CD14-positive monocyte (primary cell): ENCODE measurements around the gene UCN. TPM values are rescaled to one million over a fixed set of nuclear protein-coding genes. Genes with fewer than 3 reads are reported as not detected.
A peak's percentile ranks its signal among the peaks of the same experiment; 100 is the strongest.
"Not testable (repeated sequence)": the region's sequence is repeated elsewhere in the genome, so short reads cannot be mapped to it uniquely, and the experiment has no call there.

Experiments used
- DNase-seq, 3 donors: peaks; one replicate each; pipeline ENCODE4 v3.0.0-alpha.2; 2011 to 2022
- H2AFZ ChIP-seq: 2 replicates; pipeline ENCODE4 v1.6.0; 2012; ENCODE audit warnings: mild to moderate bottlenecking, low read depth, low read length, inconsistent platforms; ENCODE audit not compliant: insufficient read depth, poor library complexity, severe bottlenecking
- H3K27ac ChIP-seq, 2 donors: 1 replicate in 1 of 2; 2 replicates in 1 of 2; pipeline ENCODE4 v1.5.1; 2012 to 2013; ENCODE audit warnings: low read length in 2 of 2, control low read depth in 1 of 2, inconsistent platforms in 1 of 2, low read depth in 1 of 2, mild to moderate bottlenecking in 1 of 2
- H3K27me3 ChIP-seq, 2 donors: one replicate each; pipeline versions ENCODE4 v1.6.0 to v1.6.1; 2011 to 2013; ENCODE audit warnings: low read length in 2 of 2; ENCODE audit not compliant: control insufficient read depth in 2 of 2, insufficient read depth in 2 of 2
- H3K36me3 ChIP-seq, 2 donors: replicated peaks in 1 of 2; 1 replicate in 1 of 2; 2 replicates in 1 of 2; pipeline versions ENCODE4 v1.5.1 to v1.6.1; 2012 to 2013; ENCODE audit warnings: low read length in 2 of 2, control low read depth in 1 of 2, inconsistent platforms in 1 of 2, mild to moderate bottlenecking in 1 of 2; ENCODE audit not compliant: insufficient read depth in 2 of 2, control insufficient read depth in 1 of 2
- H3K4me1 ChIP-seq, 2 donors: 1 replicate in 1 of 2; 2 replicates in 1 of 2; pipeline versions ENCODE4 v1.5.1 to v1.6.1; 2012 to 2013; ENCODE audit warnings: low read length in 2 of 2, control low read depth in 1 of 2, inconsistent platforms in 1 of 2, mild to moderate bottlenecking in 1 of 2, moderate library complexity in 1 of 2; ENCODE audit not compliant: insufficient read depth in 2 of 2, control insufficient read depth in 1 of 2
- H3K4me2 ChIP-seq: replicated peaks from 2 replicates; pipeline ENCODE3; 2012; ENCODE audit warnings: low read length, moderate library complexity, mild to moderate bottlenecking; ENCODE audit not compliant: poor library complexity, severe bottlenecking; ENCODE audit errors: extremely low read depth
- H3K4me3 ChIP-seq, 3 experiments: fragments of 200-600 bp in 1 of 3; sonication (generic) in 1 of 3; replicated peaks in 1 of 3; 1 replicate in 2 of 3; 2 replicates in 1 of 3; pipeline ENCODE4 v1.5.1; 2011 to 2013; ENCODE audit warnings: low read length in 3 of 3, mild to moderate bottlenecking in 3 of 3, control low read depth in 2 of 3, low read depth in 2 of 3, inconsistent platforms in 1 of 3, moderate library complexity in 1 of 3
- H3K79me2 ChIP-seq: 2 replicates; pipeline ENCODE4 v1.6.0; 2012; ENCODE audit warnings: mild to moderate bottlenecking, control low read depth, inconsistent platforms, low read length, moderate library complexity; ENCODE audit not compliant: insufficient read depth
- H3K9ac ChIP-seq: 2 replicates; pipeline ENCODE4 v1.6.0; 2017; ENCODE audit warnings: low read length, mild to moderate bottlenecking; ENCODE audit not compliant: insufficient read depth, poor library complexity, severe bottlenecking
- H3K9me3 ChIP-seq, 2 donors: replicated peaks in 1 of 2; 1 replicate in 1 of 2; 2 replicates in 1 of 2; pipeline versions ENCODE4 v1.5.1 to v1.6.1; 2012 to 2013; ENCODE audit warnings: low read length in 2 of 2, control low read depth in 1 of 2; ENCODE audit not compliant: control insufficient read depth in 1 of 2, insufficient read depth in 1 of 2
- H4K20me1 ChIP-seq: 2 replicates; pipeline ENCODE4 v1.6.0; 2012; ENCODE audit warnings: mild to moderate bottlenecking, low read length, control low read depth, moderate library complexity; ENCODE audit not compliant: insufficient read depth
- H3K27ac Mint-ChIP-seq, 7 donors: one replicate each; pipeline ENCODE4 v1.8.0; 2020; ENCODE audit warnings: mild to moderate bottlenecking in 7 of 7, mixed read lengths in 7 of 7, moderate library complexity in 6 of 7, inconsistent platforms in 2 of 7
- H3K27me3 Mint-ChIP-seq, 3 donors: one replicate each; pipeline ENCODE4 v1.8.0; 2021 to 2022; ENCODE audit warnings: low read depth in 3 of 3, mild to moderate bottlenecking in 3 of 3, mixed read lengths in 3 of 3, moderate library complexity in 3 of 3, inconsistent platforms in 1 of 3
- H3K36me3 Mint-ChIP-seq, 2 donors: one replicate each; pipeline ENCODE4 v1.8.0; 2020; ENCODE audit warnings: mixed read lengths in 2 of 2, inconsistent platforms in 1 of 2, mild to moderate bottlenecking in 1 of 2
- H3K4me1 Mint-ChIP-seq: one replicate; pipeline ENCODE4 v1.8.0; 2020; ENCODE audit warnings: mild to moderate bottlenecking, mixed read lengths
- H3K4me3 Mint-ChIP-seq, 2 donors: one replicate each; pipeline ENCODE4 v1.8.0; 2020; ENCODE audit warnings: mild to moderate bottlenecking in 2 of 2, mixed read lengths in 2 of 2, moderate library complexity in 1 of 2
- H3K9me3 Mint-ChIP-seq, 7 donors: one replicate each; pipeline ENCODE4 v1.8.0; 2020 to 2022; ENCODE audit warnings: mixed read lengths in 7 of 7, mild to moderate bottlenecking in 6 of 7, moderate library complexity in 6 of 7, inconsistent platforms in 2 of 7
- WGBS: methylation state at CpG from one replicate; pipeline ENCODE4 v1.1.5; 2013; ENCODE audit warnings: missing lambda C conversion rate; ENCODE audit not compliant: insufficient coverage; 5-methylcytosine and 5-hydroxymethylcytosine counted together
- intact Hi-C, 2 donors: fragments of 100-400 bp; cut with micrococcal nuclease; formaldehyde crosslinking; loops; one replicate each; pipeline versions ENCODE4 v1.15.0 to v1.15.1; 2023
- polyA plus RNA-seq, 3 donors: library from polyadenylated mRNA; depleted of rRNA in 1 of 3; unstranded in 2 of 3; stranded (reverse) in 1 of 3; fragments of 300-500 nt in 2 of 3; fragments of >200 nt in 1 of 3; fragmentation: Illumina TruSeq in 2 of 3; gene quantifications; 1 replicate in 2 of 3; 2 replicates in 1 of 3; pipeline ENCODE4 v1.2.3, GENCODE V29; 2012 to 2021
- TF ChIP-seq, protein P1 (sequence below): fragments of 200-600 bp; IDR thresholded peaks from one replicate; pipeline ENCODE4 v1.8.0; 2022; ENCODE audit warnings: antibody characterized with exemption, mild to moderate bottlenecking

The UCN gene
- polyA plus RNA-seq, 3 donors: 0.39 to 2.2 (median 0.60) TPM

DNA sequence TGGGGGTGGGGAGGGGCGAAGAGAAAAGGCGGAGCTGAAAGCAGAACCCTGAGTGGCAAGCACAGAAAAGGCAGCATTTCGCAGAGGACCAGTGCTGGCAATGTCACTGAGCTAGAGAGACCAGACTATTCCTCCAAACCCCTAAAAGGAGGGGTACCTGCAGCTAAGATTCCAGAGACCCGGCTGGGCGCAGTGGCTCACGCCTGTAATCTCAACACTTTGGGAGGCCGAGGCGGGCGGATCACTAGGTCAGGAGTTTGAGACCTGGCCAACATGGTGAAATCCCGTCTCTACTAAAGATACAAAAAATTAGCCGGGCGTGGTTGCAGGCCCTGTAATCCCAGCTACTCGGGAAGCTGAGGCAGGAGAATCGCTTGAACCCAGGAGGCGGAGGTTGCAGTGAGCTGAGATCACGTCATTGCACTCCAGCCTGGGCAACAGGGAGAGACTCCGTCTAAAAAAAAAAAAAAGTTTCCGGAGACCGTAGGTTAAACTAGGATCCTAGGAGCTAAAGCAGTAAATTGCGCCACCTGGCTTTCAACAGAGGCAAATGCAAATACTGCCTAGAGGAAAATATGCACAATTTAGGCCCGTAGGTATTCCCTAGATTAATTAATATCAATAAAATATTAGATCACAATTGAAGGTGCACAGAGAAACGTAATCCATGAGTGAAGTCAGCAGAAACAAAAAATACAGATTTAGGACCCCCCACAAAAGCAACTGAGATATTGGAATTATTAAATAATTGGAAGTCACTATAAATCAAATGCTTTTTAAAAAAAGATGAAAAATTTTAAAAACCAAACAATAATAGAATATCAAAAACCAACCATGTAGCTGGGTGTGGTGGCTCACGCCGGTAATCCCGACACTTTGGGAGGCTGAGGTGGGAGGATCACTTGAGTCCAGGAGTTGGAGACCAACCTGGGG, 4.9 kb downstream of the UCN start:
- H3K4me3 ChIP-seq: peak overlapping the region; percentile 23 to 67 (median 28)
- H3K4me1 ChIP-seq: peaks cover 12 to 14% of the 10 kb centered on the region in 2 donors
- H3K9ac ChIP-seq: peak overlapping the region; percentile 29
- Mint-ChIP-seq H3K27ac (peak overlapping the region in 4 of 7 donors; percentile 40 to 64 (median 42)), H3K36me3 (peaks cover 2 to 5% of the 10 kb centered on the region in 2 donors), H3K9me3 (peaks cover 0 to 6% (median 0%) of the 10 kb centered on the region in 7 donors), H3K27me3 (peaks cover 37 to 47% (median 46%) of the 10 kb centered on the region in 3 donors), H3K4me1 (peaks cover 17% of the 10 kb centered on the region), H3K4me3 (peak overlapping the region; percentile 74 to 87)
- H3K27ac ChIP-seq: no peak overlapping the region
- peak; percentile 38 to 74 (median 66) for DNase-seq
- H3K27me3 ChIP-seq: peaks cover 4 to 32% of the 10 kb centered on the region in 2 donors
- peak overlapping the region; percentile 81 for H2AFZ ChIP-seq
- no peaks in the 10 kb centered on the region for H4K20me1 ChIP-seq
- H3K4me2 ChIP-seq: peak overlapping the region; percentile 64
- 14% methylated on average over 18 of the region's 25 CpGs for WGBS
- peaks cover 0 to 7% of the 10 kb centered on the region in 2 donors for H3K9me3 ChIP-seq
- H3K36me3 ChIP-seq: no peaks in the 10 kb centered on the region
- no peaks in the 10 kb centered on the region for H3K79me2 ChIP-seq
- TF ChIP-seq, protein P1, sequence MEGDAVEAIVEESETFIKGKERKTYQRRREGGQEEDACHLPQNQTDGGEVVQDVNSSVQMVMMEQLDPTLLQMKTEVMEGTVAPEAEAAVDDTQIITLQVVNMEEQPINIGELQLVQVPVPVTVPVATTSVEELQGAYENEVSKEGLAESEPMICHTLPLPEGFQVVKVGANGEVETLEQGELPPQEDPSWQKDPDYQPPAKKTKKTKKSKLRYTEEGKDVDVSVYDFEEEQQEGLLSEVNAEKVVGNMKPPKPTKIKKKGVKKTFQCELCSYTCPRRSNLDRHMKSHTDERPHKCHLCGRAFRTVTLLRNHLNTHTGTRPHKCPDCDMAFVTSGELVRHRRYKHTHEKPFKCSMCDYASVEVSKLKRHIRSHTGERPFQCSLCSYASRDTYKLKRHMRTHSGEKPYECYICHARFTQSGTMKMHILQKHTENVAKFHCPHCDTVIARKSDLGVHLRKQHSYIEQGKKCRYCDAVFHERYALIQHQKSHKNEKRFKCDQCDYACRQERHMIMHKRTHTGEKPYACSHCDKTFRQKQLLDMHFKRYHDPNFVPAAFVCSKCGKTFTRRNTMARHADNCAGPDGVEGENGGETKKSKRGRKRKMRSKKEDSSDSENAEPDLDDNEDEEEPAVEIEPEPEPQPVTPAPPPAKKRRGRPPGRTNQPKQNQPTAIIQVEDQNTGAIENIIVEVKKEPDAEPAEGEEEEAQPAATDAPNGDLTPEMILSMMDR: peak; percentile 95
- intact Hi-C loops: loop anchor here in 1 of 2 donors (5.0 kb wide), 1 partner anchor 206 kb away; no protein-coding TSS in a partner anchor

DNA sequence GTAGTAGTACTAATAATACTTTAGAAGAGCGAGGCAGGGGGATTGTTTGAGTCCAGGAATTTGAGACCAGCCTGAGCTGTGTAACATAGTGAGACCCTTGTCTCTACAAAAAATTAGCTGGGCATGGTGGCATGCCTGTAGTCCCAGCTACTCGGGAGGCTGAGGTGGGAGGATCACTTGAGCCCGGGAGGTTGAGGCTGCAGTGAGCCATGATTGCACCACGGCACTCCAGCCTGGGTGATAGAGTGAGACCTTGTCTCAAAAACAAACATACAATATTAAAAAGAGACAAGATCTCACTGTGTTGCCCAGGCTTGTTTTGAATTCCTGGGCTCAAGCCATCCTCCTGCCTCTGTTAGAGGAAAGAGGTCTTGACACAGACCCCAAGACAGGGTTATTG, 7.6 kb downstream of the UCN start:
- not testable (repeated sequence) for H3K4me2 ChIP-seq, H3K9ac ChIP-seq, H3K27me3 ChIP-seq, H3K27ac Mint-ChIP-seq, H3K36me3 ChIP-seq, H4K20me1 ChIP-seq, H3K9me3 Mint-ChIP-seq, H3K4me3 Mint-ChIP-seq, H3K27ac ChIP-seq, DNase-seq, H3K9me3 ChIP-seq, H3K36me3 Mint-ChIP-seq, H3K4me3 ChIP-seq, H2AFZ ChIP-seq, H3K79me2 ChIP-seq
- intact Hi-C loops: loop anchor here in 1 of 2 donors (5.0 kb wide), 1 partner anchor 203 kb away; no protein-coding TSS in a partner anchor
- peaks cover 22% of the 10 kb centered on the region for H3K4me1 Mint-ChIP-seq
- WGBS: 100% methylated on average over 1 of the region's 4 CpGs
- H3K4me1 ChIP-seq: peaks cover 15 to 17% of the 10 kb centered on the region in 2 donors
- H3K27me3 Mint-ChIP-seq: peaks cover 12 to 23% (median 19%) of the 10 kb centered on the region in 3 donors
